Skin of body (tissue), 2 donors: ENCODE results near the gene OR2L8. TPM values are rescaled to one million over a fixed set of nuclear protein-coding genes. Genes with fewer than 3 reads are reported as not detected.
"Not testable (repeated sequence)": the region's sequence is repeated elsewhere in the genome, so short reads cannot be mapped to it uniquely, and the experiment has no call there.

ENCODE experiments used
- DNase-seq: peaks from one replicate; lab custom pipeline; 2025; lab: John Stamatoyannopoulos, UW
- total RNA-seq: library from RNA; depleted of rRNA; stranded (reverse); fragments of >200 nt; gene quantifications from one replicate; pipeline ENCODE4 v1.2.3, GENCODE V29; 2014

The OR2L8 gene
- total RNA-seq, result not detected

DNA sequence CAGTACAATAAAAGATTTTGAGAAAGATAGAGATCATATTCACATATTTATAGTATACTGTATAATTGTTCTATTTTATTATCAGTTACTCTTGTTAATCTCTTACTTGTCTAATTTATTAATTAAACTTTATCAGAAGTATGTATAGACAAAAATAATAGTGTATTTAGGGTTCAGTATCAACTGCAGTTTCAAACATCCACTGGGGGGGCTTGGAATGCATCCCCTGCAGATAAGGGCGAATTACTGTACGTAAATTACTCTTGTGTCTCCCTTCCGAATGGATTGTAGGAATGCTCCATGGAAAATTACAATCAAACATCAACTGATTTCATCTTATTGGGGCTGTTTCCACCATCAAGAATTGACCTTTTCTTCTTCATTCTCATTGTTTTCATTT, at the start of gene OR2L8:
Gene OR2L8, plus strand, starts transcription at position 301 of the 400 bp plus-strand sequence. Its CDS starts 0 bp downstream, at position 301.
- no peak for DNase-seq

DNA sequence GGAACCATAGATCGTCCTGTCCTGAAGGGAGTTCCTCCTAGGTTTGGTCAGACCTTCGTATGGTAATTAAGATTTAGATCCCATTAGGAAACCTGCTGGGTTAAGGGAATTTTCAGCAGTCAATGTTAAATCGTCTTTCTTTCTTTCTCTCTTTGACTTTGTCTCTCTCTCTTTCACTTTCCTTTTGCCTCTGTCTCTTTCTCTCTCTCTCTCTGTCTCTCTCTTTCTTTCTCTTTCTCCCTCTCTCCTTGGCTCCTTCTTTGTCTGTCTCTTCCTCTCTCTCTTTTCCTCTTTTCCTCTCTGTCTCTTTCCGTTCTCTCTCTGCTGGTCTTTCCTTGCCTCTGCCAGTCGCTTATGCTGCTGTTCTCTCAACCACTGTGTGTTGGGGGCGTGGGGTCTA, 44.5 kb upstream of the OR2L8 start:
- DNase-seq, result no peak

- DNase-seq, result no peak
These were observed 43.5 kb upstream of the OR2L8 start for GRCh38 chr1:247905181-247905580.

GRCh38 chr1:247905910-247906503, 42.7 kb upstream of the OR2L8 start:
- no peak for DNase-seq

DNA sequence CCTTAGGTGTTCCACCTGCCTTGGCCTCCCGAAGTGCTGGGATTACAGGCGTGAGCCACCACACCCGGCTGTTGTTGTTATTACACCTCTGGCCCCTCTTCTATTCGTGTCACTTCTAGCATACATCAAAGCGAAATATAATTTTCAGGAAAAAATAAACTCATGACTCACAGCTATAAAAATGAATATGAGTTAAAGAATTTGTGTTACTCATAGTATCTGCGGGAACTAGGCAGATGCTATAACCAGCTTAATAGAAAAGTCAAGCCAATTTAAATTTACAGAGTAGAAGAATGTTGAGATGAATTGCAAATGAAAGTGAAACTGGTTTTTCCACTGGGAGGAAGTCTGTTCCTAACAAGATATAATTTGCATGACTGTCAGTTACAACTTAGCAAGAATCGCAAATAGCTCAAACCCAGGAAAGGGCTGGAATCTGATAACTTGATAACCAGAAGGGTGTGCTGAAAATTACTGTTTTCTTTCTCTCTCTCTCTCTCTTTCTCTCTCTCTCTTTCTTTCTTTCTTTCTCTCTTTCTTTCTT, 42.1 kb upstream of the OR2L8 start:
- no peak for DNase-seq

- no peak for DNase-seq
These were observed 39.9 kb upstream of the OR2L8 start for GRCh38 chr1:247908766-247909165.

DNA sequence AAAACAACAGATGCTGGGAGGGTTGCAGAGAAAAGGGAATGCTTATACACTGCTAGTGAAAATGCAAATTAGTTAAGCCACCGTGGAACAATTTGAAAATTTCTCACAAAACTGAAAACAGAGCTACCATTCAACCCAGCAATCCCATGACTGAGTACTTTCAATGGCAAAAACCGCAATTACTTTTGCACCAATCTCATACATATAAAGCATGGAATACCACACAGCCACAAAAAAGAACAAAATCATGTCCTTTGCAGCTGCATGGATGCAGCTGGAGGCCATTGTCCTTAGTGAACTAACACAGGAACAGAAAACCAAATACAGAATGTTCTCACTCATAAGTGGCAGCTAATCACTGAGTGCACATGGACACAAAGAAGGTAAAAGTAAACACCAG, 34.9 kb upstream of the OR2L8 start:
- no peak for DNase-seq

DNA sequence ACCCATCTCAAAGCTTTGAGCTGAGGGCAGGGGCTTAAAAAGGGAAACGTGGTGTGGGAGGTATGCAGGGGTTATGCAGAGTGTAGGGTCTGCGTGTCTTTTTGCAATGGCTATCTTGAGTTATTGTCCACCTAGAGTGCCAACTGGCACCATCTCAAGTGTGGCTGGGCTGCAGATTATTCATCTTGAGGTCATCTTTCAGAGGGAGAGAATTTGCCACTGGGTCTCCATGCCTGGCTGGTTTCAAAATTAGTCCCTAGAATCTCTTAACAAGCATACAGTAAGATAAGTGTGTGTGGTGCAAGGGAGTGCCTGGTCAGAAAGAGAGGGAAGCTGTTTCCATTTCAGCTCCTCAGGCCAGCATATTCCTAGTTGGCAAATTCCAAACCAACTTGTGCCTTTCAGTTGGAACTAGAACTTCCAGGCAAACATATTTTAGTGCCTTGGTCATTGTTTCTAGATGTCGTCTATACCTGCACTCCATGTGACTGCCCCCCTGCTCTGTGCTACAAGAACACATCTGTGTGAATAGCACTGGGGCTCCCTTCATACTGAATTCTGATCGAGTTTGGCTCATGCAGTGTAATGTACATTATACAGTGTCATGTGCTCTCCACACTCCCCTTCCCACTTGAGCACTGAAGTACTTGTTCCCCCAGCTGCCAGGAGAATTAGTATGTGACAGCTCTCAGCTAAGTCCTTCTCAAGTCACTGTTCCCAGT, 33.6 kb upstream of the OR2L8 start:
- no peak for DNase-seq

DNA sequence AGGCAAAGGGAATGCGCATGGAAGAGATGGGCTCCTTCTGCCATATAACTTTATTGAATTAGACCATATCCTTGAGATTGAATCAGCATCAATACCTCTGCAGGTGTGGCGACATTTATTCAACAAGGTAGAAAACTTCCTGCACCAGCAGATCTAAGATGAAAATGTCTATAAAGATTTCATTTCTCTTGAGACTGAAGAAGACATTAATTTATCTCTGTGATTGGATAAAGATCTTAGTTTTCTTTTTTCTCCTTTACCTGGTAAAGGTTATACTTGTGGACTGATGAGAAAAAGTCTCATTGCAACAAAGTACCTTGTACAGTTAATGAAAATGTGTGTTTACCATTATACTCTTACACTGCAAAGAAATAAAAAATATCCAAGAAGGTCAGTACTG, 28.7 kb upstream of the OR2L8 start, which contains the start of gene OR2T8:
Gene OR2T8, plus strand, starts transcription at position 301 of the 400 bp plus-strand sequence. CDS start 766 bp downstream, outside the sequence.
- DNase-seq, result no peak

DNA sequence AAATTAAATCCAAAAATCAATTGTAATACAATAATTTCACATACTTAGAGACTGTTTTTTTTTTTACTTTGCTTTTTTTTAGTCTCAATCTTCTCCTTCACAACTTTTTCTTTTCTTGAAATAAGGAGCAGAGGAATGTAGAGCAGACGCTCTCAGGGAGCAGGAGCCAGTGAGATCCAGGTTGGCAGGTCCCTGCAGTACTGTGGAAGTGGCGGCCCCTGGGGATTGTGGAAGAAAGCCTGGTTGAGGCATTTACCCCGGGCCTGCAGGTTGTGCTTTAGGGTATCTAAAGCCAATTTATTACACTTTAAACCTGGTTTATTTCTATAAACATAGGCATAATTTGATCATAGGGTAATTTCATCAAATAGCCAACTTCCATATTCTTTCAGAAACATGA, 24.7 kb upstream of the OR2L8 start:
- no peak for DNase-seq

- DNase-seq, result no peak
These were observed 23.8 kb upstream of the OR2L8 start, which contains the start of gene OR2AJ1 for GRCh38 chr1:247924868-247925267. TSS of gene OR2AJ1 (plus strand) at chr1:247924889. CDS start at chr1:247933769, 8,880 bp downstream.

GRCh38 chr1:247933989-247934388, 14.7 kb upstream of the OR2L8 start:
- DNase-seq, result no peak

DNA sequence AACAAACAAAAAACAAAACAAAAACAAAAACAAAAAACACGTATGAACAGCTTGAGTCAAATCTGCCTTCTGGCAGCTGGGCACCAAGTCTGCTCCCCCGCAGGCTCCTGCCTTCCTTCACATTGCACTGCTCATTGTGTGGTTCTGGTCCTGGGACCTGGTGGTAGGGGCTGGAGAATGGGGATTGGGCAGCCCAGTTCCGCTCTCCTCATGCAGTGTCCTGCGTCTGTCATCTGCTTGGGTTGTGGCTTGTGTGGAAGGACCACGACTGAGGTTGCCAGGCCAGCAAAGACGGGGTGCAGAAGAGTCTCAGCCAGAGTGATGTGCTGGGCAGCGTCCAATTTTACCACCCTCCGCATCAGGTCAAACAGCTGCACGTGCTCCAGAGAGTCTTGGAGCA, 12.9 kb upstream of the OR2L8 start:
- no peak for DNase-seq

DNA sequence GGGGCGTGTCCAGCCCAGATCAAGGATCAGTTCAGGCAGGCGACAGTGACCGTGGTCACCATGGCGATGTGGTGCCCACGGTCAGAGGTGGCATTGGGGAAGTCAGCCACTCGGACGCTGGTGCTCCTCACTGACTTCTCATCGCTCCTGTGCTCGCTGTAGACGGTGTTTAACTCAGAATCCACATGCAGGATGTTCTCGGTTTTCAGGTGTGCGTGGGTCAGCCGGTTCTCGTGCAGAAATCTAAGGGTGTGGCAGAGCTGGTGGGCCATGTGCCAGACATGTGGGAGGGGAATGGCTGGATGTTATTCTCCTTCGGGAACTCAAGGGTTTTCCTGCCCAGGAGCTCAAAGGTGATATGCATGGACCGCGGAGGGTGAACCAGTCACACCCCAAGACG, 12.2 kb upstream of the OR2L8 start:
- no peak for DNase-seq

GRCh38 chr1:247936965-247937734, 11.5 kb upstream of the OR2L8 start:
- not testable (repeated sequence) for DNase-seq

- no peak for DNase-seq
These were observed 6.0 kb upstream of the OR2L8 start for GRCh38 chr1:247942624-247943023.

DNA sequence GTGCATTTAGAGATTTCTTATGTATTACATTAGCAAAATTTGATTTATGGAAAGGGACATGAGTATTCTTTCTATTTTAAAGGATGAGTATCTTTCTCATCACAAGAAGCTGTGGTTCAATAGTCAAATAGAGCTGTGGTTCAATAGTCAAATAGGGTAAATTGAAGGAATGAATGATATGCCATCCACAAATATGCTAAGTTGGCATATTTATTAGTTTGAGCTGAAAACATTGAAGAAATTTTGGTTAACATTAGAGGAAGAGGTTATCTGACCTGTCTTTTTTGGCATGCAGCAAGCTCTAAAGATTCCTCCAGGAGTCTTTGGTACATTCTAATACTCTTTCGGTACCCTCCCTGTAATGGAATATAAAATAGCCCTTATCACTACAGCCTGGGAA, 4.8 kb downstream of the OR2L8 start:
- DNase-seq, result no peak

- no peak for DNase-seq
These were observed 13.1 kb downstream of the OR2L8 start for GRCh38 chr1:247961791-247962190.

GRCh38 chr1:247962911-247963588, 14.4 kb downstream of the OR2L8 start:
- DNase-seq, result no peak

DNA sequence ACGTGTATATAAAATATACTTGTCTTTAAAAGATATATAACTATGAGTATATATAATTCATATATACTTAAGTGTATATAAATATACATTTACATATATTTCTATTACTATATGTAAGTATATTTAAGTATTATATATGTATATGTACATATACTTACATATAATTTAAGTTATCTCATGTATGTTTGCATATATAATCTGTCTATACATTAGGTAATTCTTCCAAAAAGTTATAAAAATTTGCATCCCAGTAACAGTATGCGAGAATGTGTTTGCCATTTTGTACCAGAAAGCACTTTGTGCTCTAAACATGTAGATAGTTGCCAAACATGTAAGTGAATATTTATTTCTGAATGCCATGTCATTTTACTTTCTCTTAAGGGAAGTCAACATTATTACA, 16.3 kb downstream of the OR2L8 start, which contains the start of gene OR2AK2:
Gene OR2AK2, plus strand, starts transcription at position 301 of the 400 bp plus-strand sequence. CDS start 144 bp downstream, outside the sequence.
- DNase-seq, result no peak

DNA sequence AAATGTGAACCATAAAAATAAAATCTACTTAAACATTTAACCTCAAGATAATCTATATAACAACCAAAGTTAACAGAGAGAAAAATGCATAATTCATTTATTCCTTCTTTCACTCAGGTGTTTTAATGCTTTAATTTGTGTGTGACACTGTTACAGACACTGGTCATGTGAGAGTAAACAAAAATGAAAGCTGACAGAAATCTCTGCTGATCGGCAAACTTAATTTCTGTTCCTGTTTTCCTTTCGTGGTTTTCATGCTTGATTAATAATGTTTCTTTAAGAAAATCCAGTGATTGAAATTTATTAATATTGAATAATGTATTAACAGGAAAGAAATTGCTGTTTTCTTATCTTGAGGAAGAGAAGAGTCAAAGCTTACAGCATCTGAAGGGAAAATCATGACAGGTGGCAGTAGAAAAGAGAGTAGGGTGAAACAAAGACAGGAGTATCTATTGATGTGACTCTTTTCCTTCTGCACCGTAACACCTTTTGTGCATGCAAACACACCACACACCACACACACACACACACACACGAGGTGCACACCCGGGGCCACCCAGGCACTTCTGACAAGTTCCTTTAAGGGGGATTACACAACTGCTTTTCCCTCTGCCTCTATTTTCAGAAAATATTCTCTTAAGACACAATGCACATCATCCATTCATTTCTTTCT, 18.0 kb downstream of the OR2L8 start:
- DNase-seq, result no peak
